Gastroesophageal sphincter (tissue), 3 donors: ENCODE results near the gene MVB12B.

ENCODE experiments used
- CTCF ChIP-seq, 4 experiments: fragments of 200-600 bp in 2 of 4; fragments of 450-650 bp in 2 of 4; sonication (generic) in 1 of 4; IDR thresholded peaks; one replicate each; pipeline ENCODE4 v1.5.1; 2017 to 2019; ENCODE audit warnings: antibody characterized with exemption in 4 of 4, mild to moderate bottlenecking in 2 of 4, moderate library complexity in 2 of 4
- POLR2A ChIP-seq, 2 donors: fragments of 450-650 bp; IDR thresholded peaks; one replicate each; pipeline ENCODE4 v1.6.1; 2017; ENCODE audit warnings: antibody characterized with exemption in 2 of 2, mild to moderate bottlenecking in 2 of 2, moderate library complexity in 1 of 2

GRCh38 chr9:126504086-126504976 lies 177.7 kb downstream of the MVB12B start:
- TF ChIP-seq POLR2A (IDR thresholded peaks at IDR 0.05) (no peak), CTCF (IDR thresholded peaks at IDR 0.05) (no peak)
